HepG2 (cell line): ENCODE results near the gene CYB5D1. TPM values are rescaled to one million over a fixed set of nuclear protein-coding genes. Genes with fewer than 3 reads are reported as not detected.

ENCODE experiments used
- MATR3 ChIP-seq: sonication (generic); formaldehyde crosslinking; IDR thresholded peaks from 2 replicates; pipeline ENCODE4 v1.4.0; 2020; ENCODE audit warnings: missing genetic modification reagents
- MAZ ChIP-seq, 2 experiments: sonication (generic) in 1 of 2; formaldehyde crosslinking in 1 of 2; IDR thresholded peaks; 2 replicates each; pipeline versions ENCODE4 v1.5.0 to v1.6.1; 2012 to 2020; ENCODE audit warnings: low read depth in 2 of 2, mild to moderate bottlenecking in 2 of 2, borderline replicate concordance in 1 of 2, improper control_type of control experiment in 1 of 2, low read length in 1 of 2, missing genetic modification reagents in 1 of 2, moderate library complexity in 1 of 2
- MLLT10 ChIP-seq: sonication (generic); formaldehyde crosslinking; IDR thresholded peaks from 2 replicates; pipeline ENCODE4 v1.4.0; 2020; ENCODE audit warnings: missing genetic modification reagents
- MXD4 ChIP-seq: IDR thresholded peaks from 2 replicates; pipeline ENCODE4 v1.6.1; 2016; ENCODE audit warnings: mild to moderate bottlenecking, missing biosample characterization, missing genetic modification reagents
- NCOA1 ChIP-seq: sonication (generic); formaldehyde crosslinking; IDR thresholded peaks from 2 replicates; pipeline ENCODE4 v1.9.0; 2021; ENCODE audit warnings: missing genetic modification reagents
- NONO ChIP-seq, 2 experiments: fragments of 450-650 bp in 1 of 2; sonication (generic) in 1 of 2; formaldehyde crosslinking in 1 of 2; IDR thresholded peaks in 1 of 2; conservative IDR thresholded peaks in 1 of 2; 2 replicates each; pipeline versions ENCODE4 v1.6.1 to v1.8.0; 2017 to 2022; ENCODE audit warnings: mild to moderate bottlenecking in 1 of 2, missing genetic modification reagents in 1 of 2, moderate library complexity in 1 of 2
- RARA ChIP-seq: IDR thresholded peaks from 2 replicates; pipeline ENCODE4 v1.6.1; 2016; ENCODE audit warnings: missing genetic modification reagents, missing compliant biosample characterization
- RFX1 ChIP-seq: fragments of 450-650 bp; IDR thresholded peaks from 2 replicates; pipeline ENCODE4 v1.6.1; 2017
- ZNF17 ChIP-seq: sonication (generic); formaldehyde crosslinking; IDR thresholded peaks from 2 replicates; pipeline ENCODE4 v1.5.0; 2020; ENCODE audit warnings: mild to moderate bottlenecking, missing genetic modification reagents
- ZNF430 ChIP-seq: sonication (generic); formaldehyde crosslinking; IDR thresholded peaks from 2 replicates; pipeline ENCODE4 v1.9.0; 2021; ENCODE audit warnings: mild to moderate bottlenecking, missing genetic modification reagents
- ZNF549 ChIP-seq: sonication (generic); formaldehyde crosslinking; IDR thresholded peaks from 2 replicates; pipeline ENCODE4 v1.5.0; 2020; ENCODE audit warnings: missing genetic modification reagents
- polyA plus RNA-seq, 8 experiments: library from polyadenylated mRNA; depleted of rRNA in 3 of 8; stranded (reverse) in 7 of 8; unstranded in 1 of 8; fragments of >200 nt; fragmentation: Illumina TruSeq in 4 of 8; extraction: Trizol in 4 of 8; gene quantifications; 2 replicates each; pipeline versions ENCODE4 v1.2.1 to v1.2.3, GENCODE V29; 2011 to 2016; ENCODE audit warnings: low read depth in 4 of 8, missing spikeins in 1 of 8, mixed read lengths in 1 of 8; ENCODE audit not compliant: insufficient read depth in 1 of 8
- total RNA-seq, 5 experiments: library from RNA; depleted of rRNA; stranded (reverse); fragments of >200 nt; fragmentation: Illumina TruSeq; extraction: Trizol; gene quantifications; 2 replicates each; pipeline ENCODE4 v1.2.3, GENCODE V29; 2016; ENCODE audit warnings: low read depth in 1 of 5
- TF ChIP-seq, protein P1 (sequence below): sonication (generic); formaldehyde crosslinking; IDR thresholded peaks from 2 replicates; pipeline ENCODE4 v1.4.0; 2020; ENCODE audit warnings: mild to moderate bottlenecking, missing genetic modification reagents
- TF ChIP-seq, protein P2 (sequence below): sonication (generic); formaldehyde crosslinking; IDR thresholded peaks from 2 replicates; pipeline ENCODE4 v1.4.0; 2020; ENCODE audit warnings: missing genetic modification reagents
- TF ChIP-seq, protein P3 (sequence below): sonication (generic); formaldehyde crosslinking; conservative IDR thresholded peaks from 2 replicates; pipeline ENCODE4 v1.8.0; 2022; ENCODE audit warnings: mild to moderate bottlenecking, moderate library complexity, missing genetic modification reagents
- TF ChIP-seq, protein P4 (sequence below): sonication (generic); formaldehyde crosslinking; IDR thresholded peaks from 2 replicates; pipeline ENCODE4 v1.5.0; 2020; ENCODE audit warnings: missing genetic modification reagents
- TF ChIP-seq, protein P5 (sequence below): IDR thresholded peaks from 2 replicates; pipeline ENCODE4 v1.6.1; 2016; ENCODE audit warnings: missing genetic modification reagents, missing compliant biosample characterization
- TF ChIP-seq, protein P6 (sequence below): sonication (generic); formaldehyde crosslinking; IDR thresholded peaks from 2 replicates; pipeline ENCODE4 v1.4.0; 2020; ENCODE audit warnings: missing genetic modification reagents, borderline replicate concordance

Gene CYB5D1
- total and polyA plus RNA-seq, 2 of the 13 experiments (the other 11 are each of a cell fraction or from before 2014, with no cell fraction given): 8.9 to 17.0 TPM

DNA sequence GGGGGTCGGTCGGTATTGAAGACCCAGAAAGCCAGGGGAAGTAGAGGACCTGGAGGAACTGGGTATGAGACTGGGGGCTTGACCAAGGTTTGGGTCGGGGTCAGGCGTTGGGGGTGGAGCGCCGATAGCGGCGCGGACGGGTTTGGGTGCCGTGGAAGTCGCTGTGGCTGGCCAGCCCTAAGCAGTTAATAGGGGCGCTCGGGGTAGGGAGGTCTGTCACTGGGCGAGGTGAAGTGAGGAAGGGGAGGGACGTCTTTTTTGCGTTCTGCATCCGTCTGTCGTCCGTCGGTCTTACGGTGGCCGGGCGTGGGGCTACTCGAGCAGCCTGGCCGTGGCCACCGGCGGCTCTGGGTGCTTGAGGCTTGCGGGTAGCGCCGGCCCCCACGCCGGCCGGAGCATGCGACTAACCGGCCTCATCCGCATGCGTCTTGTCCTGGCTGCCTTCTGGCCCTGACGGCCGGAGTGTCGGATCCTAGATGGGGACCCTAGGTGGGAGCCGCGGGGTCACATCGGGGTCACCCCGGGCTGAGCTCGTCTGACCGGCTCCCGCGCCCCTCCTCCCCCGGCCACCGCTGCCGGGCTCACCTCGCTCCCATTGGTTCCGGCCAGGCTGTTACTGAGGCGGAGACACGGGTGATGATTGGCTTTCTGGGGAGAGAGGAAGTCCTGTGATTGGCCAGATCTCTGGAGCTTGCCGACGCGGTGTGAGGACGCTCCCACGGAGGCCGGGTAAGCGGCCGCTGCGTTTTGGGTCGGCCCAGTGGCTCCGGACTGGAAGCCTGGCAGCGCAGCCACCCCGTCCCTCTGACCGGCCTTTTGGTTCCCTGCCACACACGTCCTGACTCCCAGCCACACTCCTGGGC lies 13.3 kb upstream of the CYB5D1 start (continued):
- TF ChIP-seq, protein P1, sequence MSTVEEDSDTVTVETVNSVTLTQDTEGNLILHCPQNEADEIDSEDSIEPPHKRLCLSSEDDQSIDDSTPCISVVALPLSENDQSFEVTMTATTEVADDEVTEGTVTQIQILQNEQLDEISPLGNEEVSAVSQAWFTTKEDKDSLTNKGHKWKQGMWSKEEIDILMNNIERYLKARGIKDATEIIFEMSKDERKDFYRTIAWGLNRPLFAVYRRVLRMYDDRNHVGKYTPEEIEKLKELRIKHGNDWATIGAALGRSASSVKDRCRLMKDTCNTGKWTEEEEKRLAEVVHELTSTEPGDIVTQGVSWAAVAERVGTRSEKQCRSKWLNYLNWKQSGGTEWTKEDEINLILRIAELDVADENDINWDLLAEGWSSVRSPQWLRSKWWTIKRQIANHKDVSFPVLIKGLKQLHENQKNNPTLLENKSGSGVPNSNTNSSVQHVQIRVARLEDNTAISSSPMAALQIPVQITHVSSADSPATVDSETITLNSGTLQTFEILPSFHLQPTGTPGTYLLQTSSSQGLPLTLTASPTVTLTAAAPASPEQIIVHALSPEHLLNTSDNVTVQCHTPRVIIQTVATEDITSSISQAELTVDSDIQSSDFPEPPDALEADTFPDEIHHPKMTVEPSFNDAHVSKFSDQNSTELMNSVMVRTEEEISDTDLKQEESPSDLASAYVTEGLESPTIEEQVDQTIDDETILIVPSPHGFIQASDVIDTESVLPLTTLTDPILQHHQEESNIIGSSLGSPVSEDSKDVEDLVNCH (CRISPR knock-in tag): no peak
- TF ChIP-seq MAZ (IDR thresholded peaks at IDR 0.05; ENCODE audit: borderline replicate concordance, low read depth, low read length) (no peak; the same call in 1 of the 2 replicates), MAZ (CRISPR knock-in tag; IDR thresholded peaks at IDR 0.05; ENCODE audit: low read depth) (0 out of 2 replicates have a peak, but pooled peaks have one; percentile 50), ZNF430 (CRISPR knock-in tag) (no peak), RFX1 (no peak), ZNF17 (no peak), ZNF549 (CRISPR knock-in tag) (no peak), NCOA1 (CRISPR knock-in tag) (no peak), NONO (IDR thresholded peaks at IDR 0.05) (no peak), NONO (CRISPR knock-in tag; conservative IDR thresholded peaks at IDR 0.05) (no peak), MLLT10 (CRISPR knock-in tag) (no peak), RARA (CRISPR knock-in tag) (peak; percentile 86), MATR3 (CRISPR knock-in tag) (no peak), MXD4 (CRISPR knock-in tag) (no peak)
- TF ChIP-seq, protein P2, sequence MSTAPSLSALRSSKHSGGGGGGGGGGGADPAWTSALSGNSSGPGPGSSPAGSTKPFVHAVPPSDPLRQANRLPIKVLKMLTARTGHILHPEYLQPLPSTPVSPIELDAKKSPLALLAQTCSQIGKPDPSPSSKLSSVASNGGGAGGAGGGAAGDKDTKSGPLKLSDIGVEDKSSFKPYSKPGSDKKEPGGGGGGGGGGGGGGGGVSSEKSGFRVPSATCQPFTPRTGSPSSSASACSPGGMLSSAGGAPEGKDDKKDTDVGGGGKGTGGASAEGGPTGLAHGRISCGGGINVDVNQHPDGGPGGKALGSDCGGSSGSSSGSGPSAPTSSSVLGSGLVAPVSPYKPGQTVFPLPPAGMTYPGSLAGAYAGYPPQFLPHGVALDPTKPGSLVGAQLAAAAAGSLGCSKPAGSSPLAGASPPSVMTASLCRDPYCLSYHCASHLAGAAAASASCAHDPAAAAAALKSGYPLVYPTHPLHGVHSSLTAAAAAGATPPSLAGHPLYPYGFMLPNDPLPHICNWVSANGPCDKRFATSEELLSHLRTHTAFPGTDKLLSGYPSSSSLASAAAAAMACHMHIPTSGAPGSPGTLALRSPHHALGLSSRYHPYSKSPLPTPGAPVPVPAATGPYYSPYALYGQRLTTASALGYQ: no peak
- TF ChIP-seq, protein P3, sequence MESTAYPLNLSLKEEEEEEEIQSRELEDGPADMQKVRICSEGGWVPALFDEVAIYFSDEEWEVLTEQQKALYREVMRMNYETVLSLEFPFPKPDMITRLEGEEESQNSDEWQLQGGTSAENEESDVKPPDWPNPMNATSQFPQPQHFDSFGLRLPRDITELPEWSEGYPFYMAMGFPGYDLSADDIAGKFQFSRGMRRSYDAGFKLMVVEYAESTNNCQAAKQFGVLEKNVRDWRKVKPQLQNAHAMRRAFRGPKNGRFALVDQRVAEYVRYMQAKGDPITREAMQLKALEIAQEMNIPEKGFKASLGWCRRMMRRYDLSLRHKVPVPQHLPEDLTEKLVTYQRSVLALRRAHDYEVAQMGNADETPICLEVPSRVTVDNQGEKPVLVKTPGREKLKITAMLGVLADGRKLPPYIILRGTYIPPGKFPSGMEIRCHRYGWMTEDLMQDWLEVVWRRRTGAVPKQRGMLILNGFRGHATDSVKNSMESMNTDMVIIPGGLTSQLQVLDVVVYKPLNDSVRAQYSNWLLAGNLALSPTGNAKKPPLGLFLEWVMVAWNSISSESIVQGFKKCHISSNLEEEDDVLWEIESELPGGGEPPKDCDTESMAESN: no peak
- TF ChIP-seq, protein P4, sequence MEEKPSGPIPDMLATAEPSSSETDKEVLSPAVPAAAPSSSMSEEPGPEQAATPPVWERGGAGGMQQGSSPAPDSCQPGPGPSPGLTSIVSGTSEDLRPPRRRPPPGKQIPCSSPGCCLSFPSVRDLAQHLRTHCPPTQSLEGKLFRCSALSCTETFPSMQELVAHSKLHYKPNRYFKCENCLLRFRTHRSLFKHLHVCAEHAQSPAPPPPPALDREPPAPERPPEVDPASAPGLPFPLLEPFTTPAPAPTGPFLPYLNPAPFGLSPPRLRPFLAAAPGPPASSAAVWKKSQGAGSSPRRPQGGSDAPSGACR (CRISPR knock-in tag): no peak
- TF ChIP-seq, protein P5, sequence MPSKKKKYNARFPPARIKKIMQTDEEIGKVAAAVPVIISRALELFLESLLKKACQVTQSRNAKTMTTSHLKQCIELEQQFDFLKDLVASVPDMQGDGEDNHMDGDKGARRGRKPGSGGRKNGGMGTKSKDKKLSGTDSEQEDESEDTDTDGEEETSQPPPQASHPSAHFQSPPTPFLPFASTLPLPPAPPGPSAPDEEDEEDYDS (CRISPR knock-in tag): peak; percentile 42
- TF ChIP-seq, protein P6, sequence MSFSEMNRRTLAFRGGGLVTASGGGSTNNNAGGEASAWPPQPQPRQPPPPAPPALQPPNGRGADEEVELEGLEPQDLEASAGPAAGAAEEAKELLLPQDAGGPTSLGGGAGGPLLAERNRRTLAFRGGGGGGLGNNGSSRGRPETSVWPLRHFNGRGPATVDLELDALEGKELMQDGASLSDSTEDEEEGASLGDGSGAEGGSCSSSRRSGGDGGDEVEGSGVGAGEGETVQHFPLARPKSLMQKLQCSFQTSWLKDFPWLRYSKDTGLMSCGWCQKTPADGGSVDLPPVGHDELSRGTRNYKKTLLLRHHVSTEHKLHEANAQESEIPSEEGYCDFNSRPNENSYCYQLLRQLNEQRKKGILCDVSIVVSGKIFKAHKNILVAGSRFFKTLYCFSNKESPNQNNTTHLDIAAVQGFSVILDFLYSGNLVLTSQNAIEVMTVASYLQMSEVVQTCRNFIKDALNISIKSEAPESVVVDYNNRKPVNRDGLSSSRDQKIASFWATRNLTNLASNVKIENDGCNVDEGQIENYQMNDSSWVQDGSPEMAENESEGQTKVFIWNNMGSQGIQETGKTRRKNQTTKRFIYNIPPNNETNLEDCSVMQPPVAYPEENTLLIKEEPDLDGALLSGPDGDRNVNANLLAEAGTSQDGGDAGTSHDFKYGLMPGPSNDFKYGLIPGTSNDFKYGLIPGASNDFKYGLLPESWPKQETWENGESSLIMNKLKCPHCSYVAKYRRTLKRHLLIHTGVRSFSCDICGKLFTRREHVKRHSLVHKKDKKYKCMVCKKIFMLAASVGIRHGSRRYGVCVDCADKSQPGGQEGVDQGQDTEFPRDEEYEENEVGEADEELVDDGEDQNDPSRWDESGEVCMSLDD (CRISPR knock-in tag): no peak; the same call in 1 of the 2 replicates
